SK-N-SH (cell line): Measurements from ENCODE around the gene BTBD18. TPM values are rescaled to one million over a fixed set of nuclear protein-coding genes. Genes with fewer than 3 reads are reported as not detected.

Source experiments
- CHD2 ChIP-seq: fragments of 150-350 bp; IDR thresholded peaks from 2 replicates; pipeline ENCODE4 v1.6.1; 2018; ENCODE audit warnings: low read length; ENCODE audit not compliant: partially characterized antibody
- EZH2phosphoT487 ChIP-seq: fragments of 200-600 bp; sonication (generic); IDR thresholded peaks from 2 replicates; pipeline ENCODE4 v1.6.1; 2017; ENCODE audit warnings: low read depth, mixed run types, mild to moderate bottlenecking, antibody characterized with exemption, moderate library complexity, borderline replicate concordance
- FOXJ3 ChIP-seq: sonication (generic); formaldehyde crosslinking; IDR thresholded peaks from 2 replicates; pipeline ENCODE4 v1.5.1; 2020; ENCODE audit warnings: mild to moderate bottlenecking, missing genetic modification reagents
- GATA2 ChIP-seq: sonication (generic); formaldehyde crosslinking; IDR thresholded peaks from 2 replicates; pipeline ENCODE4 v1.5.0; 2020; ENCODE audit warnings: mild to moderate bottlenecking, missing genetic modification reagents
- NFIC ChIP-seq: IDR thresholded peaks from 2 replicates; pipeline ENCODE4 v1.4.0; 2012; ENCODE audit warnings: borderline replicate concordance
- NRF1 ChIP-seq: IDR thresholded peaks from 2 replicates; pipeline ENCODE4 v1.6.1; 2012; ENCODE audit warnings: low read depth, mild to moderate bottlenecking, low read length
- SIN3A ChIP-seq: IDR thresholded peaks from 2 replicates; pipeline ENCODE4 v1.6.1; 2012; ENCODE audit warnings: low read depth, mild to moderate bottlenecking, low read length, moderate library complexity, borderline replicate concordance
- polyA plus RNA-seq, 3 experiments: library from polyadenylated mRNA; depleted of rRNA; stranded (reverse); fragments of >200 nt; gene quantifications; 2 replicates each; pipeline ENCODE4 v1.2.3, GENCODE V29; 2012
- TF ChIP-seq, protein P1 (sequence below): IDR thresholded peaks from 2 replicates; pipeline ENCODE4 v1.6.1; 2012; ENCODE audit warnings: mild to moderate bottlenecking, low read depth, low read length, moderate library complexity
- TF ChIP-seq, protein P2 (sequence below): IDR thresholded peaks from 2 replicates; pipeline ENCODE4 v1.4.0; 2012; ENCODE audit warnings: low read depth
- TF ChIP-seq, protein P3 (sequence below): fragments of 150-350 bp; IDR thresholded peaks from 2 replicates; pipeline ENCODE4 v1.6.1; 2017; ENCODE audit warnings: antibody characterized with exemption, low read length, low read depth, borderline replicate concordance
- TF ChIP-seq, protein P4 (sequence below): IDR thresholded peaks from 2 replicates; pipeline ENCODE4; 2012
- TF ChIP-seq, protein P5 (sequence below): fragments of 200-600 bp; sonication (generic); IDR thresholded peaks from 2 replicates; pipeline ENCODE4 v1.6.1; 2017; ENCODE audit warnings: antibody characterized with exemption, mild to moderate bottlenecking, moderate library complexity
- TF ChIP-seq, protein P6 (sequence below): IDR thresholded peaks from 2 replicates; pipeline ENCODE4 v1.4.0; 2012; ENCODE audit warnings: low read depth, borderline replicate concordance

Gene BTBD18
- polyA plus RNA-seq, 1 of the 3 experiments (the other 2 are of a cell fraction), result not detected

DNA sequence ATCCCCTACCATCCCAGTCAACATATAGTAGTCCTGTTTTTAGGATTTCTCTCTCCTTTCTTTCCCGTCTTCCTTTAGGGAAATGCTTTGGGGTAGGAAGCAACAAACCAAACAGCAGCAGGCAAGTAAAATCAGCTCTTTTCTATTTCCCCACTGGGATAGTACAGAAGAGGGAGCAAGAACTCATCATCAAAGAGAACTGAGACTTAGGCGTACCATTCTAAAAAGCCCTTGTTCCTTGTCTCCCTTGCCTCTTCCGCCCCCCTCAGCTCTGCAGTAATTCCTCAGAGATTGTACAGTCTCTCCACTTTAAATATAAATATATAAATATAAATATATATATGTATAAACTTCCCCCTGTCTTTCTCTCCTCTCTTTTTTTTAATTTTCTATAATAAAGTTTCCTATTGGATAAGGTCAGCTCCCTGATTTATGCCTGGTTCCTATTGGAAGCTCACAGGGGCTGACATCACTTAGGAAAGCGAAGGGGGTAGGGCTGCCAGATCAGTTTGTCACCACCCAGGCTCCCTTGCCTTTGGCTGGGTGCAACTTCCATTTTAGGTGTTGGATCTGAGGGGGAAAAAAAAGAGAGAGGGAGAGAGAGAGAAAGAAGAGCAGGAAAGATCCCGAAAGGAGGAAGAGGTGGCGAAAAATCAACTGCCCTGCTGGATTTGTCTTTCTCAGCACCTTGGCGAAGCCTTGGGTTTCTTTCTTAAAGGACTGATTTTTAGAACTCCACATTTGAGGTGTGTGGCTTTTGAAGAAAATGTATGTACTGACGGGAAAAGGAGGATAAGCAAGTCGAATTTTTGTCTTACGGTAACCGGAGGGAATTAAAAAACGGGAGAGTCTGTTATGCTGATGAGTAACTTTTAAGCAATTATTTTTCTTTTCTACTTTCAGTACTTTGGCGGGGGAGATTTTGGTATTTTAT, 9.9 kb upstream of the BTBD18 start, which contains the start of gene CTNND1 (continued):
- TF ChIP-seq, protein P1, sequence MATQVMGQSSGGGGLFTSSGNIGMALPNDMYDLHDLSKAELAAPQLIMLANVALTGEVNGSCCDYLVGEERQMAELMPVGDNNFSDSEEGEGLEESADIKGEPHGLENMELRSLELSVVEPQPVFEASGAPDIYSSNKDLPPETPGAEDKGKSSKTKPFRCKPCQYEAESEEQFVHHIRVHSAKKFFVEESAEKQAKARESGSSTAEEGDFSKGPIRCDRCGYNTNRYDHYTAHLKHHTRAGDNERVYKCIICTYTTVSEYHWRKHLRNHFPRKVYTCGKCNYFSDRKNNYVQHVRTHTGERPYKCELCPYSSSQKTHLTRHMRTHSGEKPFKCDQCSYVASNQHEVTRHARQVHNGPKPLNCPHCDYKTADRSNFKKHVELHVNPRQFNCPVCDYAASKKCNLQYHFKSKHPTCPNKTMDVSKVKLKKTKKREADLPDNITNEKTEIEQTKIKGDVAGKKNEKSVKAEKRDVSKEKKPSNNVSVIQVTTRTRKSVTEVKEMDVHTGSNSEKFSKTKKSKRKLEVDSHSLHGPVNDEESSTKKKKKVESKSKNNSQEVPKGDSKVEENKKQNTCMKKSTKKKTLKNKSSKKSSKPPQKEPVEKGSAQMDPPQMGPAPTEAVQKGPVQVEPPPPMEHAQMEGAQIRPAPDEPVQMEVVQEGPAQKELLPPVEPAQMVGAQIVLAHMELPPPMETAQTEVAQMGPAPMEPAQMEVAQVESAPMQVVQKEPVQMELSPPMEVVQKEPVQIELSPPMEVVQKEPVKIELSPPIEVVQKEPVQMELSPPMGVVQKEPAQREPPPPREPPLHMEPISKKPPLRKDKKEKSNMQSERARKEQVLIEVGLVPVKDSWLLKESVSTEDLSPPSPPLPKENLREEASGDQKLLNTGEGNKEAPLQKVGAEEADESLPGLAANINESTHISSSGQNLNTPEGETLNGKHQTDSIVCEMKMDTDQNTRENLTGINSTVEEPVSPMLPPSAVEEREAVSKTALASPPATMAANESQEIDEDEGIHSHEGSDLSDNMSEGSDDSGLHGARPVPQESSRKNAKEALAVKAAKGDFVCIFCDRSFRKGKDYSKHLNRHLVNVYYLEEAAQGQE, result 0 out of 2 replicates have a peak, but pooled peaks have one; percentile 36
- TF ChIP-seq CHD2, result peak; percentile 92
- TF ChIP-seq, protein P2, sequence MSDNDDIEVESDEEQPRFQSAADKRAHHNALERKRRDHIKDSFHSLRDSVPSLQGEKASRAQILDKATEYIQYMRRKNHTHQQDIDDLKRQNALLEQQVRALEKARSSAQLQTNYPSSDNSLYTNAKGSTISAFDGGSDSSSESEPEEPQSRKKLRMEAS, result peak; percentile 70; the same call in 1 of the 2 replicates
- no peak for TF ChIP-seq NRF1
- TF ChIP-seq, protein P3, sequence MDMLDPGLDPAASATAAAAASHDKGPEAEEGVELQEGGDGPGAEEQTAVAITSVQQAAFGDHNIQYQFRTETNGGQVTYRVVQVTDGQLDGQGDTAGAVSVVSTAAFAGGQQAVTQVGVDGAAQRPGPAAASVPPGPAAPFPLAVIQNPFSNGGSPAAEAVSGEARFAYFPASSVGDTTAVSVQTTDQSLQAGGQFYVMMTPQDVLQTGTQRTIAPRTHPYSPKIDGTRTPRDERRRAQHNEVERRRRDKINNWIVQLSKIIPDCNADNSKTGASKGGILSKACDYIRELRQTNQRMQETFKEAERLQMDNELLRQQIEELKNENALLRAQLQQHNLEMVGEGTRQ, result no peak
- TF ChIP-seq EZH2phosphoT487, result no peak
- TF ChIP-seq, protein P4, sequence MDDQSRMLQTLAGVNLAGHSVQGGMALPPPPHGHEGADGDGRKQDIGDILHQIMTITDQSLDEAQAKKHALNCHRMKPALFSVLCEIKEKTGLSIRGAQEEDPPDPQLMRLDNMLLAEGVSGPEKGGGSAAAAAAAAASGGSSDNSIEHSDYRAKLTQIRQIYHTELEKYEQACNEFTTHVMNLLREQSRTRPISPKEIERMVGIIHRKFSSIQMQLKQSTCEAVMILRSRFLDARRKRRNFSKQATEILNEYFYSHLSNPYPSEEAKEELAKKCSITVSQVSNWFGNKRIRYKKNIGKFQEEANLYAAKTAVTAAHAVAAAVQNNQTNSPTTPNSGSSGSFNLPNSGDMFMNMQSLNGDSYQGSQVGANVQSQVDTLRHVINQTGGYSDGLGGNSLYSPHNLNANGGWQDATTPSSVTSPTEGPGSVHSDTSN, result peak; percentile 6; the same call in 1 of the 2 replicates
- peak; percentile 46; the same call in 1 of the 2 replicates for TF ChIP-seq NFIC
- TF ChIP-seq, protein P5, sequence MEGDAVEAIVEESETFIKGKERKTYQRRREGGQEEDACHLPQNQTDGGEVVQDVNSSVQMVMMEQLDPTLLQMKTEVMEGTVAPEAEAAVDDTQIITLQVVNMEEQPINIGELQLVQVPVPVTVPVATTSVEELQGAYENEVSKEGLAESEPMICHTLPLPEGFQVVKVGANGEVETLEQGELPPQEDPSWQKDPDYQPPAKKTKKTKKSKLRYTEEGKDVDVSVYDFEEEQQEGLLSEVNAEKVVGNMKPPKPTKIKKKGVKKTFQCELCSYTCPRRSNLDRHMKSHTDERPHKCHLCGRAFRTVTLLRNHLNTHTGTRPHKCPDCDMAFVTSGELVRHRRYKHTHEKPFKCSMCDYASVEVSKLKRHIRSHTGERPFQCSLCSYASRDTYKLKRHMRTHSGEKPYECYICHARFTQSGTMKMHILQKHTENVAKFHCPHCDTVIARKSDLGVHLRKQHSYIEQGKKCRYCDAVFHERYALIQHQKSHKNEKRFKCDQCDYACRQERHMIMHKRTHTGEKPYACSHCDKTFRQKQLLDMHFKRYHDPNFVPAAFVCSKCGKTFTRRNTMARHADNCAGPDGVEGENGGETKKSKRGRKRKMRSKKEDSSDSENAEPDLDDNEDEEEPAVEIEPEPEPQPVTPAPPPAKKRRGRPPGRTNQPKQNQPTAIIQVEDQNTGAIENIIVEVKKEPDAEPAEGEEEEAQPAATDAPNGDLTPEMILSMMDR, result no peak
- no peak for TF ChIP-seq FOXJ3 (CRISPR knock-in tag)
- no peak for TF ChIP-seq GATA2
- TF ChIP-seq, protein P6, sequence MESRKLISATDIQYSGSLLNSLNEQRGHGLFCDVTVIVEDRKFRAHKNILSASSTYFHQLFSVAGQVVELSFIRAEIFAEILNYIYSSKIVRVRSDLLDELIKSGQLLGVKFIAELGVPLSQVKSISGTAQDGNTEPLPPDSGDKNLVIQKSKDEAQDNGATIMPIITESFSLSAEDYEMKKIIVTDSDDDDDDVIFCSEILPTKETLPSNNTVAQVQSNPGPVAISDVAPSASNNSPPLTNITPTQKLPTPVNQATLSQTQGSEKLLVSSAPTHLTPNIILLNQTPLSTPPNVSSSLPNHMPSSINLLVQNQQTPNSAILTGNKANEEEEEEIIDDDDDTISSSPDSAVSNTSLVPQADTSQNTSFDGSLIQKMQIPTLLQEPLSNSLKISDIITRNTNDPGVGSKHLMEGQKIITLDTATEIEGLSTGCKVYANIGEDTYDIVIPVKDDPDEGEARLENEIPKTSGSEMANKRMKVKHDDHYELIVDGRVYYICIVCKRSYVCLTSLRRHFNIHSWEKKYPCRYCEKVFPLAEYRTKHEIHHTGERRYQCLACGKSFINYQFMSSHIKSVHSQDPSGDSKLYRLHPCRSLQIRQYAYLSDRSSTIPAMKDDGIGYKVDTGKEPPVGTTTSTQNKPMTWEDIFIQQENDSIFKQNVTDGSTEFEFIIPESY, result no peak
- TF ChIP-seq SIN3A, result no peak; the same call in 1 of the 2 replicates
